CD4-positive, alpha-beta T cell treated with Interleukin-1 beta for 1 hour (primary cell): ENCODE results near the gene ATP2C2.

Experiments used
- DNase-seq, 2 donors: peaks; one replicate each; pipeline ENCODE4 v3.0.0-alpha.2; 2020 to 2022

Gene ATP2C2

GRCh38 chr16:84500531-84500930, 132.2 kb downstream of the ATP2C2 start:
- DNase-seq, result no peak

DNA sequence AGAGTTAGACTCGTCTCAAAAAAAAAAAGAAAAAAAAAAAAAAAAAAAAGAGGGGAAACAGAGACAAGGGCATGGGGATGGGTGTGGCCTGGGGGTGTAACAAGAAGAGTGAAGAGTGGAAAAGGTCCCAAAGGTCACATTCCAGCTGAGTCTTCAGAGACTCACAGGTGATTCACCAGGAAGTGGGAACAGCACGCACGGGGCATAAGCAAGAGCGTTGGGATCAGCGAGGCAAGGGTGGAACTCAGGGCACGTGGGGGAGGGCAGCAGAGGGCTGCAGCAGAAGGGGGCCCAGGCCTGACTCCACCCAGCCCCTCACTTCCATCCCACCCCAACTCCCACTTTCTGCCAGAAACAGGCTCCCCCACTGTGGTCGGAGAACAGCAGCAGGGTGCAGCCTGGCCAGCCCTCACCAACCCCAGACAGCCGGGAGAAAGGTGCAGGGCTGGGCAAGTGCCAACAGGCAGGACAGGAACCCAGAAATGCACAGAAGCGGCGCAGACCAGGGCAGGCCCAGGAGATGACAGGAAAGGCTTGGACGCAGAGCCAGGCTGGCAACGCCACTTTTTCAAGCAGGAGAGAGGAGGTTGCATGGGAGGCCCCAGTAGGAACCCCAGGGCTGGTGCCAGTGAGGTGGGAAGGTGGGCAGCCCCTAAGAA, 132.9 kb downstream of the ATP2C2 start:
- no peak for DNase-seq

- no peak for DNase-seq
These were observed 133.7 kb downstream of the ATP2C2 start for GRCh38 chr16:84502075-84502474.

DNA sequence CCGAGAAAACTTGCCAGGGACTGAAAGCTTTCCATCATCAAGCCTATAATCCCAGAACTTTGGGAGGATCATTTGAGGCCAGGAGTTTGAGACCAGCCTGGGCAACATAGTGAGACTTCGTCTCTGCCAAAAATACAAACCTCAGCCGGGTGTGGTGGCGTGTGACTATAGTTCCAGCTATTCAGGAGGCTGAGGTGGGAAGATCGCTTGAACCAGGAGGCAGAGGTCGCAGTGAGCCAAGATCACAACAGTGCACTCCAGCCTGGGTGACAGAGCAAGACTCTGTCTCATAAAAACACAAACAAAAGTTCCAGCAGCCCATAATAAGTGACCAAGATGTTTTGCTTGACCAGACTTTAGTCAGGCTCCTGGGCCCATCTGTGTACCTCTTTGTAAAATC, 134.2 kb downstream of the ATP2C2 start:
- no peak for DNase-seq

- no peak for DNase-seq
These were observed 135.5 kb downstream of the ATP2C2 start for GRCh38 chr16:84503751-84504395.

- DNase-seq, result peak; percentile 96 to 98
These were observed 136.3 kb downstream of the ATP2C2 start, which contains the start of gene MEAK7 for GRCh38 chr16:84504420-84505248. Gene MEAK7, minus strand, starts transcription at chr16:84504659. Its CDS starts 6,573 bp downstream, at chr16:84498086.

DNA sequence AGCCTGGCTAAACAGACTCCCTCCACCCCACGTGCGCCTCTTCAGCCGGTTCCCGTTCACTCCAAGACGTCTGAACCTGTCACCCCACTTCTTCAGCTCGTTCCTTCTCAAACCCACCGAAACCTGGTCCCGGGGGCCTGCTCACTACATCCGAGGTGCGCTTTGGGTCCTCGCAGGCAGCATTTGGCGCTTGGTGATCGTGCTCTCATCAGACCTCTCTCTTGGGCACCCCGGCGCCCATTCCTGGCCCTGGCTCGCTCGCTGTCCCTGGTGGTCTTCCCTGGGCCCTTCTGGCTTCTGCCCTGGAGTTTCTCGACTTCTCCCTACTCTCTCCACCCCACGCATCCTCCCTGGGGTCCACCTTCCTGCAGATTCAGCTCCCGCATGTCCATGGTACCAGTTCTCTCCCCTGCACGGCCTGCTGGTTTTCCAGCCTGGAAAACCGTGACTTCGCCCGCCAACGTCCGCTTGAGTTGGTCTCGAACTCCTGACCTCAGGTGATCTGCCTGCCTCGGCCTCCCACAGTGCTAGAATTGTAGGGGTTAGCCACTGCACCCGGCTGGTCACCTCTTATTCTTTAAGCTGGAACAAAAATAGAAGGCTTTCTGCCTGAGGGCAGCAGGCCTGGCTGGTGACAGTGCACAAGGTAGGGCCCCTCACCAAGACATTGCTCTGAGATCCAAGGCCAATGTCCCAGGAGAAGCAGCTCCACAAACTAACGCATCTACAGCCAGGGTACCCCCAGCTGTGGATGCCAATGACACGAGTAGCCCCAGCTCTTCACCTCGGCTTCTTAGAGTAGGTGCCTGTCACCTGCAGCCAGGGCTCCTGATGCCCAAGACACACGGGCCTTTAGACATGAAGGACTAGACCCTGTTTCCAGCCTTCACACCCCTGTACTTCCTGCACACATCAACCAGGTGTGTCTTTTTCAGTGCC, 137.2 kb downstream of the ATP2C2 start:
- DNase-seq, result no peak

DNA sequence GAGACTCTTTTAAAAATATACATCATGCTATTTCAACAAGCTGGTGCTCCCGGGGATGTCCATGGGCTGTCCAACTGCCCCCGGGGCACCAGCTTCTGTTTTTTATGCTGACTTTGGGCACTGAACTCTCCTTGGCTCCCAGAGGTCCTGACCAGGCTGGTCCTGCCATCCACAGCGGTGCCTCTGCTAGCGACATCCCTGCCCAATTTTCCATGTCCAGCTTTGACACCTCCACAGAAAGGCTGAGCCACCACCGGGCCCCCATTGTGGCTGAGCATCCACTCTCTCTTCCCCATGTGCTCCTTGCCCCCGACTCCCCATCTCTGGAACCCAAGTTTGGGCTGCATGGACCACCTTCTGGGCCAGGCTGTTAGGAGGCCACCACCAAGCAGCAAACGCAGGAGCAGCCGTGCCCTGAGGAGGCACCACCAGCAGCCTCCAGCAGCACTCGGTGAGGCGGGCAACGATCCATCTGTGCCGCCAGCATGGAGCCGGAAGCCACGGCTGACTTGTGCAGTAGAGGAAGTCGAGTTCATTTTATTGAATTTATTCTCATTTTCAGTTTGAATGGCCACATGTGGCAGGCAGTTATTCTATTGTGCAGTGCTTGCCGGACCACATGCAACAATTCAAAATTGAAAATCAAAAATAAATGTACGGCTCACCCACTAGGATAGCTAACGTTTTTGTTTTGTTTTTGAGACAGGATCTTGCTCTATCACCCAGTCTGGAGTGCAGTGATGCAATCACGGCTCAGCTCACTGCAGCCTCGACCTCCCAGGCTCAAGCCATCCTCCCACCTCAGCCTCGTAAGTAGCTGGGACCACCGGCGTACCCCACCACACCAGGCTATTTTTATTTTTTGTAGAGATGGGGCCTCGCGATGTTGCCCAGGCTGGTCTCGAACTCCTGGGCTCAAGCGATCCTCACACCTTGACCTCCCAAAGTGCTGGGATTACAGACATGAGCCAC, 139.0 kb downstream of the ATP2C2 start:
- DNase-seq, result peak; percentile 25 to 45

GRCh38 chr16:84508502-84508901, 140.2 kb downstream of the ATP2C2 start:
- DNase-seq, result peak; percentile 35 to 39

- no peak for DNase-seq
These were observed 141.0 kb downstream of the ATP2C2 start for GRCh38 chr16:84509032-84509950.

DNA sequence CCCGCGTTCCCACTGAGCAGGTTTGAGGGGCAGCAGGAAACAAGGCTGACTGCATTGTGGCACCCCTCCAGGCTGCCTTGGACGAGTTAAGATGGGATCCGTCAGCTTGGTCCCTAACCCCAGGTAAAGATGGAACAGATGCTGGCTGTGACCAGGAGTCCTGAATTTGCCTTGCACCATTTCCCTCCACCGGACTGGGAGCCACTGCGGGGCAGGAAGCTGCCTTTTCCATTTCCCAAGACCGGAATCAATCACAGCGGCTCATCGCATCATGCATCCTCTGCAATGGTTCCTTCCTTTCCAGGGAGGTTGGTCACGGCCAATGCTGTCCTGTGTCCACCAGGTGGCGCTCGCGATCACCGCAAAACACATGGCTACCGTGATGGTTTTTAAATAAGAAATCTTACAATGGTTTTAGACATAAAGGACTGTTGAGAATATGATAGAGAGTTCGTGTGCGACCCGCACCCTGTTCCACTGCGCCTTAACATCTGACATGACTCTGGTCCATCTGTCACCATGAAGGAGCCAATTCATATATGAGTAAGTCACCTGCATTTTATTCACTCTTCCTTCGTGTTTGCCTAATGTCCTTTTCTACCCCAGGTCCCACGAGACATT, 143.0 kb downstream of the ATP2C2 start:
- DNase-seq, result peak; percentile 78 to 87

DNA sequence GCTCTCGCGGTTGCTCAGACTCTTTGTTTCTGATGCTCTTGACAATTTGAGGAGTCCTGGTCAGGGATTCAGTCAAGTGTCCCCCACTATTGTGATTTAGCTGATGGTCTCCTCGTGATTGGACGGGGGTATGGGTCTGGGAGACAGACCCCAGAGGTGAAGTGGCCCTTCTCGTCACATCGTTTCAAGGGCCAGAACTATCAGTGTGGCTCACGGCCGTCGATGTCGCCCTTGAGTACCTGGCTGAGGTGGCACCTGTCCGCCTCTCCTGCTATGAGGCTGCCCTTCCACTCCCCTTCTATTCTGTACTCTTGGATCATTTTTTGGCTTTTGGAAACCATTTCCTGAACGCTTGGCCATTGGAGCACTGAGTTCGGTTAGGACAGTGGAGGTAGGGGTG, 143.5 kb downstream of the ATP2C2 start:
- no peak for DNase-seq

DNA sequence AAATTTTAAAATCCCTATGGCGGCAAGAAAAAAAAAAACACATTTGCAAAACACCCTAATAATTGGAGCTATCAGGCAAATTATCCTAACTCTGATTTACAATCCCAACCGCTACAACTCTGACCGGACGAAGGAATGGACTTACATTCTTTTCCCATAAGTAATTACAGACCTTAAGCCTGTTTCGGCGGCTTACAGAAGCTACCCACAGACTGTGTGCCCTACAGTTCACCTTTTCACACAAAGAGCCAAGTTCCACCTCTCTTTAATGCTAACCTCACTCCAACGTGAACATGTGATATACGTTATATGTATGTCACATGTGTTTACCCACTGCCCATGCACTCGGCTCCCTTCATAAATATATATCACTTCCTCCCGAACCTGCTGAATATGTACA, 144.8 kb downstream of the ATP2C2 start:
- no peak for DNase-seq

- DNase-seq, result no peak
These were observed 145.3 kb downstream of the ATP2C2 start for GRCh38 chr16:84513666-84514065.
